Stimulated activated CD8-positive, alpha-beta memory T cell treated with anti-CD3 and anti-CD28 coated beads, Interleukin-4, amount 100 ng/mL, for 24 hours (primary cell): ENCODE results near the gene SETD1A.

Experiments
- DNase-seq: peaks from one replicate; pipeline ENCODE4 v3.0.0-alpha.2; 2020; ENCODE audit warnings: low read depth

Gene SETD1A

DNA sequence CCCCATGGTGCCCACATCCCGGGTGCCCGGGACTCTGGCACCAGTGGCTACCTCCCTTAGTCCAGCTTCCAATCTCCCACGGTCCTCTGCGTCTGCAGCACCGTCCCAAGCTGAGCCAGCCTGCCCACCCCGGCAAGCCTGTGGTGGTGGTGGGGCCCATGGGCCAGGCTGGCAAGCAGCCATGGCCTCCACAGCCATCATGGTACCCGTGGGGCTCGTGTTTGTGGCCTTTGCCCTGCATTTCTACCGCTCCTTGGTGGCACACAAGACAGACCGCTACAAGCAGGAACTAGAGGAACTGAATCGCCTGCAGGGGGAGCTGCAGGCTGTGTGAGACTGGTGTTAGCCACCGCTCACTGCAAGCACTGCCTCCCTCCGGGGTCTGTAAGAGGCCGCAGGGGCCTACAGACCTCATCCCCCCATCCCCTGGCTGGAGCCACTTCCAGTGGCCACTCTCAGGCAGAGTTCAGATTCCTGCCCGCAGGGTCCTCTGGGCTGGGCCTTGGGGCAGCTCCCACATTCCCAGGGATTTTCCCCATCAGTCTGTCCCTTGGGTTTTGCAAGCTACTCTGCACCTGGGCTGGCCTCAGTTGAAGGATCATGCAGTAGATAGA, 3.9 kb upstream of the SETD1A start:
- peak; percentile 53 for DNase-seq

DNA sequence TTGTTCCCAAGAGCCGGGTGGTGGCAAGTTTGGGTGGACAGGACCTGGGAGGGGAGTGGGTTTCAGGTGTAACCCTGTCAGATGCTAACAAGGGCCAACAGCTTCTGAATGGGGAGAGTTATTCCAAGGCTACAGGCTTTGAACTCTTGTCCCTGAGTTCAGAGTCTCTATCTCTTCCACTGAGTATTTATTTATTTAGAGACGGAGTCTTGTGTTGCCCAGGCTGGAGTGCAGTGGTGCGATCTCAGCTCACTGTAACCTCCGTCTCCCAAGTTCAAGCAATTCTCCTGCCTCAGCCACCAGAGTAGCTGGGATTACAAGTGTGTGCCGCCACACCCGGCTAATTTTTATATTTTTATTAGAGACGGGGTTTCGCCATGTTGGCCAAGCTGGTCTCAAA, 2.6 kb upstream of the SETD1A start:
- DNase-seq, result no peak

DNA sequence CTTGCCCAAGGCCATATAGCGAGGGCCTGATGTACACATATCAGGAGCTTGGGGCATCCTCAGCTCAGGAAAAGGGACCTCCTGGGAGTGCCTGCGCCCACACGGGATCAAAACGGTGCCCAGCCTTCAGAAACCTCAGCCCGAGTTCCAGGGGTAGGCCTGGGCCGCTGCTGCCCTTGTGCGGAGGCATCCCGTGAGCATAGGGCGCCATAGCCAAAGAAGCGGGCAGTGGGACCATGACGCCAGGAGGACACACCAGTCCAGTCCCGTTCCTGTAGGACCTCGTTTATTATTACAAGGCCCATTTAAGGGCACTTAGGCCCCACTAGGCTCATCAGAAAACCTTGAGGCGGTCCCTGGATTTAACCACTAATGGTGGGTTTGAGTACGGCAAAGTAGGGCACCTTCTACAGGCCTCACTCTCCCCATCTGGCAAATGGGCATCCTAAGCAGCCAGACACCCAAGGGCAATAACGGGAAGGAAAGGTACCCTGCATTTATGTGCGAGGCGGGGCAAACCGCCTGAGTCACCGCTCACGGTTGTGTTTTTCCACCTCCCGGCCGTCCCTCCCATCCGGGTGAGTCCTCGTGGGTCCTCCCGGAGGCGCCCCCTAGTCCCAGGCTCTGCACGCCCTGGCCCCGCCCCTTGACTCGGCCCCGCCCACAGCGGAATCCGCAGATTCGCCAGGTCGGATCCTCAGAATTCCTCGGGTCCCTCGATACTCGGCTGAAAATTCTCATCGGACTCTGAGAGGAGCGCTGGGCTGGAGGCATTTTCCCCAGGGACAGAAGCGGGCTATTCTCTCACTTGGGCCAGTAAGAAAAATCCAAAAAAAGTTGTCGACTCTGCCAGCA, 726 bp upstream of the SETD1A start:
- DNase-seq, result peak; percentile 86

DNA sequence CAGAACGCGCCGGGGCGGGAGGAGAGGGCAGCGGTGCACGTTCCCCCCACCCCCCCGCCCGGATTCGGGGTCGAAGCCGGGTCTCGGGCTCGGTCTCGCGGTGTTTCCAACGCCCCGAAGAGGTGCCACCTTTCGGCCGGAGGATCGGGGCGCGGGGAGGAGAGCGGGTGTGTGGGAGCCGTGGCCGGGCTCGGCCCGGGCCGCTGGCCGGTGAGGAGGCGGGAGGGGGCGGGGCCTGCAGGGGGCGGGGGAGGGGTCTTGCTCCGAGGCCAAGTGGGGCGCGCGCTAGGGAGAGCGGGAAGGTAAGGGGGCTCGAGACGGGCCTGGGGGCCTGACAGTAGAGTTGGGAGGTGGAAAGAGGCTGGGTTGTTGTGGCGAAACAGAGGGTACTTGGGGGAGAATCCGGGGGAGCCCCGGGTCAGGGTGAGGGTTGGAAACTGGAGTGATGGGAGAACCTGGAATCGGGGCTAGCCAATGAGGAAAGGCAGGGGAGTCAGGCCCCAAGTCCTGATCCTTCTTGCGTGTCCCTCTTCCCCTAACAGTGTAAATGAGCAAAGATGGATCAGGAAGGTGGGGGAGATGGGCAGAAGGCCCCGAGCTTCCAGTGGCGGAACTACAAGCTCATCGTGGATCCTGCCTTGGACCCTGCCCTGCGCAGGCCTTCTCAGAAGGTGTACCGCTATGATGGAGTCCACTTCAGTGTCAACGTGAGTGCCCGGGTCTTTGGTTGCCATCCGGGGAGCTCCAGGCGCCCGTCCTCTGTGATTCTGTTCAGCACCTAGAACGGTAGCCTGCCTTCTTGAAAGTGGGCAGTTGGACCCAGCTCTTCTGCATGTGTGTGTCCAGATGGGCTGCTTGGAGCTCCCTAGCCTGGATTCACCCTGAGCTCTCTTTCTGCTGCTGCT, 873 bp downstream of the SETD1A start:
- DNase-seq, result no peak

DNA sequence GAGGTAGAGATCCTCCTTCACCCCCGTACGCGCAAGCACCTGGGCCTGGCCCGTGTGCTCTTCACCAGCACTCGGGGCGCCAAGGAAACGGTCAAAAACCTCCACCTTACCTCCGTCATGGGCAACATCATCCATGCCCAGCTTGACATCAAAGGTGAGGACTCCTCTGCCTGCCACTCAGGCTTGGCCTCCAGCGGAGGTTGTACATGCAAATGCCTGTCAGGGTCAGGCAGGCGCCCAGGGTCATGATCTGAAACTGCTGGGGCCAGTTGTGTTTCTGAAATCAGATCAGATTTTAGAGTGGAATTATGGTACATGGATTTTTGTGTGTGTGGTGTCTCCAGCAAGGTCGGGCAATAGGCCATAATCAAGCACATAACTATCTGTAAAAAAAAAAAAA, 3.8 kb downstream of the SETD1A start:
- no peak for DNase-seq

DNA sequence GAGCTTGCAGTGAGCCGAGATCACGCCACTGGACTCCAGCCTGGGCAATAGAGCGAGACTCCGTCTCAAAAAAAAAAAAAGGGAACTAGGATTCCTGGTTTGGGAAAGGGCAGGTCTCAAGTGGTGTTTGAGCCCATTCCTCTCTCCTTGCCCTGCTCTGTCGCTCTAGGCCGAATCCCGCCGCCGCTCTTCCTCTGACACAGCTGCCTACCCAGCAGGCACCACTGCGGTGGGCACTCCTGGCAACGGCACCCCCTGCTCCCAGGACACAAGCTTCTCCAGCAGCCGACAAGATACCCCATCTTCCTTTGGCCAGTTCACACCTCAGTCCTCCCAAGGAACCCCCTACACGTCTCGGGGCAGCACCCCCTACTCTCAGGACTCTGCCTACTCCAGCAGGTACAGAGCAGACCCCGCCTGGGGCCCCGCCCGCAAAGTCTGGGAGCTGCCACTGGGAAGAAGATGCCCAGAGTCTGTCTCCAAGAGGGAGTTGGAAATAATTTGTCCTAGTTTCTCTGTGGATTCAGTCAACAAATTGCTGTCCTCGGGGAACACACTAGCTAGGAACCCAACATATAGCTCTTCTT, 6.5 kb downstream of the SETD1A start:
- DNase-seq, result no peak

DNA sequence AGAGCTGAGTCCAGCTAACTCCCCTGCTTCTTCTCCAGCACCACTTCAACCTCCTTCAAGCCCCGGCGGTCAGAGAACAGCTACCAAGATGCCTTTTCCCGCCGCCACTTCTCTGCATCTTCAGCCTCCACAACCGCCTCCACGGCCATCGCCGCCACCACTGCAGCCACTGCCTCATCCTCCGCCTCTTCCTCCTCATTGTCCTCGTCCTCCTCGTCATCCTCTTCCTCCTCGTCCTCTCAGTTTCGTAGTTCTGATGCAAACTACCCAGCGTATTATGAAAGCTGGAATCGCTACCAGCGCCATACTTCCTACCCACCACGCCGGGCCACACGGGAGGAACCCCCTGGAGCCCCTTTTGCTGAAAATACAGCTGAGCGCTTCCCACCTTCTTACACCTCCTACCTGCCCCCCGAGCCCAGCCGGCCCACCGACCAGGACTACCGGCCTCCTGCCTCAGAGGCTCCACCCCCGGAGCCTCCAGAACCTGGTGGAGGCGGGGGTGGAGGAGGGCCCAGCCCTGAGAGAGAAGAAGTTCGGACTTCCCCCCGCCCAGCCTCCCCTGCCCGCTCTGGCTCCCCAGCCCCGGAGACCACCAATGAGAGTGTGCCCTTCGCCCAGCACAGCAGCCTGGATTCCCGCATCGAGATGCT, 7.1 kb downstream of the SETD1A start:
- DNase-seq, result no peak

DNA sequence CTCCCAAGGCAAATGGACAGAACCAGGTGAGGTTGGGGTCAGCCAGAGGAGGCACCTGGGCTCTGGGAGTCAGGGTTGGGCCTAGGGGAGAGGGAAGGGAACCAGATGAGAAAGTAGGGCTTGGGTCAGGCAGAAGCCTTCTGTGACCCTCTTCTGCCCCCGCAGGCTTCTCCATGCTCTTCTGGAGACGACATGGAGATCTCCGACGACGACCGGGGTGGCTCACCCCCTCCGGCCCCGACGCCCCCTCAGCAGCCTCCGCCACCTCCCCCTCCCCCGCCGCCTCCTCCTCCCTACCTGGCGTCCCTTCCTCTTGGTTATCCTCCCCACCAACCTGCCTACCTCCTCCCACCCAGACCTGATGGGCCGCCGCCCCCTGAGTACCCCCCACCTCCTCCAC, 7.9 kb downstream of the SETD1A start:
- DNase-seq, result no peak

DNA sequence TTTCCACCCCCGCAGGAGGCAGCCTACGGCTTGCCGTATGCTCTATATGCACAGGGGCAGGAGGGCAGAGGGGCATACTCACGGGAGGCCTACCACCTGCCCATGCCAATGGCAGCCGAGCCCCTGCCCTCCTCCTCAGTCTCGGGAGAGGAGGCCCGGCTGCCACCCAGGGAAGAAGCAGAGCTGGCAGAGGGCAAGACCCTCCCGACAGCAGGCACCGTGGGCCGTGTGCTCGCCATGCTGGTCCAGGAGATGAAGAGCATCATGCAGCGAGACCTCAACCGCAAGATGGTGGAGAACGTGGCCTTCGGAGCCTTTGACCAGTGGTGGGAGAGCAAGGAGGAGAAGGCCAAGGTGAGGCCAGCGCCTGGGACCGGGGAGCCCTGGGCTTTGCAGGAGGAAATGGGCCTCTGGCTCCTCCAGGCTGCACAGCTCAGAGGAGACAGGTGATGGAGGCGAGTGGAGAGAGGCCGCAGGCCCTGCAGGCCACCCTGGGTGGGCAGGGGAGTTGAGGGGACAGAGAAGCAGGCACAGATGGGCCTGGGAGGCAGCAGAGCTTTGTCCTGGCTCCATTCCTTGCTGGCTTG, 8.6 kb downstream of the SETD1A start:
- no peak for DNase-seq

DNA sequence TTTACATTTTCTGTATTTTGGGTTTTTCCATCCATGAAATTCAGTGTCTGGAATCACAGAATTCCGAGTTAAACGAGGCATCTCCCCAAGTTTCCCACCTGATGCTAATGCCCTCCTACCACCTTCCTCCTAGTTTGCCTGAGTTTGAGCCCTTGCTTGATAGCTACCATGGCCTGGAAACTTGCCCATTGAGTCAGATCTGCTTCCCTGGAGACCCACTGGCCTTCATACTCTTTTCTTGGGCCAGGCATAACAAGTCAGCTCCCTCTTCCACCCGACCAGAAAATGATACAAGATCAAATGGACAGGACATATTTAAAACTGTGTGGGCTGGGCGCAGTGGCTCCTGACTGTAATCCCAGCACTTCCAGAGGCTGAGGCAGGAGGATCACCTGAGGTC, 10.2 kb downstream of the SETD1A start:
- DNase-seq, result no peak

DNA sequence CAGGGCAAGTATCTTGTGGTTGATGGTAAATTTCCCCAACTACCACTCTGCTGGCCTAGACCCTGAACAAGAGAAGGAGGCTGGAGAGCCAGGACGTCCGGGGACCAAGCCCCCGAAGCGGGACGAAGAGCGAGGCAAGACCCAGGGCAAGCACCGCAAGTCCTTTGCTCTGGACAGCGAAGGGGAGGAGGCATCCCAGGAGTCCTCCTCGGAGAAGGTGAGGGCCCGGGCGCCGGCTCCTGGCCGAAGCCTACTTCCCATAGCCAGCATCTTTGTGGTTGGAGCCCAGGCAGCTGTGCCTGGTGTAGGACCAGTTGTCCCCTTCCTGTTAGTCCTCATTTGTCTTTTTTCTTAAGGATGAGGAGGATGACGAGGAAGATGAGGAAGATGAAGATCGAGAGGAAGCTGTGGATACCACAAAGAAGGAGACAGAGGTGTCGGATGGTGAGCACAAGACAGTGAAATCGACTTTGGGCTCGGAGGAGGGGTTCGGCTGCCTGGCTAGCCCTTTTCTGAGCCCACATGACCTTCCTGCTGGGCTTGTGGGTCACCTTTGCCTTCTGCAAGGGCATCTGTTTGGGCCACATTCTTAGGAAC, 11.8 kb downstream of the SETD1A start:
- DNase-seq, result no peak

DNA sequence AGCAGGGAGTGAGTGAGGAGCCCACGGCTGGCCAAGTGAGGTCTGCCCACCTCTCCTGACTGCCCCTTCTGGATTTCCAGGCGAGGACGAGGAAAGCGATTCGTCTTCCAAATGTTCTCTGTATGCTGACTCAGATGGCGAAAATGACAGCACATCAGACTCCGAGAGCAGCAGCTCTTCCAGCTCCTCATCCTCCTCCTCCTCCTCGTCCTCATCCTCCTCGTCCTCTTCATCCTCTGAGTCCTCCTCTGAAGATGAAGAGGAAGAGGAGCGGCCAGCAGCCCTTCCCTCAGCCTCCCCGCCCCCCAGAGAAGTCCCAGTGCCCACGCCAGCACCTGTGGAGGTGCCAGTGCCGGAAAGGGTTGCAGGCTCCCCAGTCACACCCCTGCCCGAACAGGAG, 13.7 kb downstream of the SETD1A start:
- no peak for DNase-seq

DNA sequence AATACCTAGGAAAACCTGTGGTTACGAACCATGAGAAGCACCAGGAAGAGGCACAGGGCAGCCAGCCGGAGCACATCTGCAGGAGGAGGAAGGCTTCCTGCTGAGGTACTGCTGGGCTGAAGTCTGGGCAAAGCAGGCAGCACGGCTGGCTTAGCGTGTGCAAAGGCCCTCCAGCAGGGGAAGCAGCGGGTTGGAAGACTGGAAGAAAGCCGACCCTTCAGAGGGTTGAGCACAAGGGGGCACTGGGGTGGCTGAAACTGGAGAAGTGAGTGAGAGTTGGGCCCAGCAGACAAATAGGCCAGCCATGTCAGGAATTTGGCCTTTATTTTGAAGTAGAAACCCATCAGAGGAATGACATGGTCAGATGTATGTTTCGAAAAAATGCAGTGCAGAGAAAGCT, 15.3 kb downstream of the SETD1A start:
- DNase-seq, result no peak

DNA sequence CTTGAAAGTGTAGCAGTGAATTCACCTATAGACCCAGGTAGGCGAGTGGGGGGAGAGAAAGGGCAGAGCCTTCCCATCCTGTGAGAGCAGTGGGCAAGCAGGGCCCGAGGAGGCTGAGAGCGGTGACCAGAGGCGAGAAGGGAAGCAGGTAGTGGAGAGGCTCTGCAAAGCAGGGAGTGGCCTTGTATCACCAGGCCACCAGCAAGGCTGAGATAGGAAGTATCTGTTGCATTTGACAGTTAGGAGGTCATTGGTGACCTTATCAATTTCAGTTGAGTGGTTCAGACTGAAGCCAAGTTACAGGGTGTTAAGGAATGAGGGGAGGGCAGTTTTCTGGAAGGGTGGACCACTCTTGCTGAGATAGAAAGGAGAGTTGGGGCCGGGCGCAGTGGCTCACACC, 16.8 kb downstream of the SETD1A start:
- DNase-seq, result no peak

DNA sequence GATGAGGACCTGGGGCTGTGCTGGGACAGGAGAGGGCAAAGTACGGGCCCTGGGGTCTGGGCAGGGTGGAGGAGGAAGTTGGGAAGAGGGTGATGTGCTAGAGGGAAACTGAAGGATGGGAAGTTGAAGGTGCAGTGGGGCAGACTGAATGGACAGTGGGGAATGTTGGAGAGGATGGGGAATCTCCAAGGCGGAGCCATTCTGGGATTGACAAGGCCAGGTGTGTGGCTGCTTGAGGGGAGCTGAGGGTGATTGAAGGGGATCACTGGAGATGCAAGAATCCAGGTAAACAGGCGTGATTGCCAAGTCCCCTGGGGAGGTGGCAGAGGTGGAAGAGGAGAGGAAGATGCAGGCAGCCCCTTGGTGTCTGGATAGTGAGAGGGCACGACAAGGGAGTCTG, 18.9 kb downstream of the SETD1A start:
- DNase-seq, result no peak

DNA sequence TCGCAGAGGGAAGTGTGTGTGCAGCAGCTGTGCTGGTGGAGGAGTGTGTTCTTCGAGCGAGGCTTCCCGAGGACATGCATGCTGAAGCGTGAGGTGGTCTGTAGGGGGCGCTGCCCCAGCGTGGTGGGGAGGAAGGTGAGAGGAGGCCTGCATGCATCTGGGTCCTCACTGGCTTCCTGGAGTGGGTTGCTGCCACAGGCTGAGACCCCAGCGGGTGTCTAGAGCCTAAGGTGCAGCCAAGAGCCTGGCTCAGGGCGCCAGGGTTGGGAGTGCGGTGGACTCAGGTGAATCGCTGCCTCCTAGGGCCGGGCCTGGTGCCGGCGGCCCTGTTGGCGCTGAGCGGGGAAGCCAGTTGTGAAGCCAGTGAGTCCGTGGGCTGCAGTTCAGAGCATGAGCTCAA, 19.9 kb downstream of the SETD1A start:
- no peak for DNase-seq

DNA sequence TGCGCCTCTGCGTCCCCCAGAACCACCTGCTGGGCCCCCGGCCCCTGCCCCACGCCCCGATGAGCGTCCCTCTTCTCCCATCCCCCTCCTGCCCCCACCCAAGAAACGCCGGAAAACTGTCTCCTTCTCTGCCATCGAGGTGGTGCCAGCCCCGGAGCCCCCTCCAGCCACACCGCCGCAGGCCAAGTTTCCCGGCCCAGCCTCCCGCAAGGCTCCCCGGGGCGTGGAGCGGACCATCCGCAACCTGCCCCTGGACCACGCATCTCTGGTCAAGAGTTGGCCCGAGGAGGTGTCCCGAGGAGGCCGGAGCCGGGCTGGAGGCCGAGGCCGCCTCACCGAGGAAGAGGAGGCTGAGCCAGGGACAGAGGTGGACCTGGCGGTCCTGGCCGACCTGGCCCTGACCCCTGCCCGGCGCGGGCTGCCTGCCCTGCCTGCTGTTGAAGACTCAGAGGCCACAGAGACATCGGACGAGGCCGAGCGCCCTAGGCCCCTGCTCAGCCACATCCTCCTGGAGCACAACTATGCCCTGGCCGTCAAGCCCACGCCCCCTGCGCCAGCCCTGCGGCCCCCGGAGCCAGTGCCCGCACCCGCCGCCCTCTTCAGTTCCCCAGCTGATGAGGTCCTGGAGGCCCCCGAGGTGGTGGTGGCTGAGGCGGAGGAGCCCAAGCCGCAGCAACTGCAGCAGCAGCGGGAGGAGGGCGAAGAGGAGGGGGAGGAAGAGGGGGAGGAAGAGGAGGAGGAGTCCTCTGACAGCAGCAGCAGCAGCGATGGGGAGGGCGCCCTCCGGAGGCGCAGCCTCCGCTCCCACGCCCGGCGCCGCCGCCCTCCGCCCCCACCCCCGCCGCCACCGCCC, 21.8 kb downstream of the SETD1A start:
- no peak for DNase-seq

DNA sequence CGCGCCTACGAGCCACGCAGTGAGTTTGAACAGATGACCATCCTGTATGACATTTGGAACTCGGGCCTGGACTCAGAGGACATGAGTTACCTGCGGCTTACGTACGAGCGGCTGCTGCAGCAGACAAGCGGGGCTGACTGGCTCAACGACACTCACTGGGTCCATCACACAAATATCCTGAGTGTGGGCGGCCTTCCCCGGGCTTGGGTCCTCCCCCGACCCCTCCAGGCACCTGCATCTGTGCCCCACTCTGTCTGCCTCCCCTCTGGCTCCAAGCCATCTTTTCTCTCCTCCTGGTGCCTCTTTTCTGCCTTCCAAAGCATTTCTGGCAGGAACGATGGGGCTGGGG, 22.4 kb downstream of the SETD1A start:
- DNase-seq, result no peak

DNA sequence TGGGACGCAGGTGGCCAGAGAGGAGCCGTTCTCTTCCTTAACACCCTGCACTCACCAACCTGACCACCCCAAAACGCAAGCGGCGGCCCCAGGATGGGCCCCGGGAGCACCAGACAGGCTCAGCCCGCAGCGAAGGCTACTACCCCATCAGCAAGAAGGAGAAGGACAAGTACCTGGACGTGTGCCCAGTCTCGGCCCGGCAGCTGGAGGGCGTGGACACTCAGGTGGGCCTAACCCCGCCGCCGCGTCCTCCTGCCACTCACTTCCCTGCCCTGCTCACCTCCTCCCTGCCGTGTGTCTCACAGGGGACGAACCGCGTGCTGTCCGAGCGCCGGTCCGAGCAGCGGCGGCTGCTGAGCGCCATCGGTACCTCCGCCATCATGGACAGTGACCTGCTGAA, 22.9 kb downstream of the SETD1A start:
- DNase-seq, result no peak

DNA sequence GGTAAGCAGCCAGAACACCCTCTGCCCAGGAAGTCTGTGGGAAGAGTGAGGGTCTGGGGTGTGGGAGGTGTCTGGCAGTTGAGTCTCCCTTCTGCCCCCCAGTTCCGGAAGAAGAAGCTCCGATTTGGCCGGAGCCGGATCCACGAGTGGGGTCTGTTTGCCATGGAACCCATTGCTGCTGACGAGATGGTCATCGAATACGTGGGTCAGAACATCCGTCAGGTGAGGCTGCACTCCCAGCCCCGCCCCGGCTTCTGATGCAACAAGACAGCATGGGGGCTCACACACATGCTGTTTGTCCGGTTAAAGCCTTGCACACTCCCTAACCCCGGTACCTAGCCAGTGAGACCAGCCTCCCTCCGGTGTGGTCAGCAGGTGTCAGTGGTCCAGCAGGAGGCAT, 23.4 kb downstream of the SETD1A start:
- DNase-seq, result no peak
